Measurements from ENCODE around the gene HDAC11. TPM values are rescaled to one million over a fixed set of nuclear protein-coding genes. Genes with fewer than 3 reads are reported as not detected.

HDAC11 gene
- total and polyA plus RNA-seq, 10 of the 15 experiments (the other 5 are each of a cell fraction or from before 2014, with no cell fraction given): 0.04 to 0.76 (median 0.22) TPM; not detected in 1

- TF ChIP-seq IRF3 (IDR thresholded peaks at IDR 0.05) (no peak), ZNF207 (IDR thresholded peaks at IDR 0.05; ENCODE audit: borderline replicate concordance) (no peak), CHD2 (IDR thresholded peaks at IDR 0.05; ENCODE audit: borderline replicate concordance, low read depth, low read length) (no peak), SMAD1 (IDR thresholded peaks at IDR 0.05; ENCODE audit: low read depth, partially characterized antibody) (no peak), PRDM15 (CRISPR knock-in tag; IDR thresholded peaks at IDR 0.05) (no peak), NRF1 (conservative IDR thresholded peaks at IDR 0.05; ENCODE audit: low read depth, low read length) (no peak), PKNOX1 (IDR thresholded peaks at IDR 0.05) (no peak), JUND (IDR thresholded peaks at IDR 0.05; ENCODE audit: low read depth, low read length) (no peak), ZBTB4 (CRISPR knock-in tag; IDR thresholded peaks at IDR 0.05) (no peak), ATF2 (IDR thresholded peaks at IDR 0.05; ENCODE audit: low read length) (no peak)
Measured at GRCh38 chr3:13513913-13514517, 33.9 kb downstream of the HDAC11 start (continued).
